ENCODE data around the gene MEG3. TPM values are rescaled to one million over a fixed set of nuclear protein-coding genes. Genes with fewer than 3 reads are reported as not detected.

The MEG3 gene
- total RNA-seq, 1 experiment from 2014 or later = not detected

- no peak for DNase-seq (ENCODE audit: unreplicated experiment)
- intact Hi-C loops (cut with micrococcal nuclease) = no loop called here
- no peak for TF ChIP-seq CTCF (IDR thresholded peaks at IDR 0.05; ENCODE audit: unreplicated experiment)
- H3K27me3 Mint-ChIP-seq (ENCODE audit: insufficient read depth, unreplicated experiment) = peaks cover 24% of the 10 kb centered on the region
- ChIA-PET POLR2A (interaction anchor here (0.6 kb wide), 1 partner anchor 154 kb away, joined by 3 read pairs; no protein-coding TSS in a partner anchor), CTCF (interaction anchor here (0.6 to 0.7 kb wide), 2 partner anchors 9 to 353 kb away, joined by 3 to 4 read pairs; no protein-coding TSS in a partner anchor)
- no TSS peak for BruUV-seq (replicated peaks)
- peaks cover 14% of the 10 kb centered on the region for H3K9me3 Mint-ChIP-seq (ENCODE audit: unreplicated experiment)
- H3K4me3 Mint-ChIP-seq (ENCODE audit: unreplicated experiment) = no peak overlapping the region
- H3K4me1 Mint-ChIP-seq (ENCODE audit: insufficient read depth, unreplicated experiment) = no peaks in the 10 kb centered on the region
- peaks cover 7% of the 10 kb centered on the region for H3K36me3 Mint-ChIP-seq (ENCODE audit: insufficient read depth, unreplicated experiment)
- no peak overlapping the region for H3K27ac Mint-ChIP-seq (ENCODE audit: low read depth, unreplicated experiment)
Observed at GRCh38 chr14:100882026-100882967, 56.4 kb downstream of the MEG3 start.

GRCh38 chr14:100882991-100883788 is 57.3 kb downstream of the MEG3 start:
- peaks cover 14% of the 10 kb centered on the region for H3K9me3 Mint-ChIP-seq (ENCODE audit: unreplicated experiment)
- POLR2A ChIA-PET = interaction anchor here (0.6 kb wide), 1 partner anchor 153 kb away, joined by 3 read pairs; no protein-coding TSS in a partner anchor
- intact Hi-C loops (cut with micrococcal nuclease) = no loop called here
- peaks cover 5% of the 10 kb centered on the region for H3K4me1 Mint-ChIP-seq (ENCODE audit: insufficient read depth, unreplicated experiment)
- no peak for DNase-seq (ENCODE audit: unreplicated experiment)
- peaks cover 7% of the 10 kb centered on the region for H3K36me3 Mint-ChIP-seq (ENCODE audit: insufficient read depth, unreplicated experiment)
- no peak overlapping the region for H3K4me3 Mint-ChIP-seq (ENCODE audit: unreplicated experiment)
- CTCF ChIA-PET = interaction anchor here (0.6 to 0.7 kb wide), 3 partner anchors 8 to 353 kb away, joined by 3 to 4 read pairs (median 3); no protein-coding TSS in a partner anchor
- H3K27ac Mint-ChIP-seq (ENCODE audit: low read depth, unreplicated experiment) = no peak overlapping the region
- peaks cover 32% of the 10 kb centered on the region for H3K27me3 Mint-ChIP-seq (ENCODE audit: insufficient read depth, unreplicated experiment)
- no peak for TF ChIP-seq CTCF (IDR thresholded peaks at IDR 0.05; ENCODE audit: unreplicated experiment)
- no TSS peak for BruUV-seq (replicated peaks)

- intact Hi-C loops (cut with micrococcal nuclease) = no loop called here
- H3K27ac Mint-ChIP-seq (ENCODE audit: low read depth, unreplicated experiment) = no peak overlapping the region
- ChIA-PET CTCF (interaction anchor here (0.6 kb wide), 1 partner anchor 121 kb away, joined by 3 read pairs; no protein-coding TSS in a partner anchor), POLR2A (no interaction called here)
- H3K4me1 Mint-ChIP-seq (ENCODE audit: insufficient read depth, unreplicated experiment) = peaks cover 6% of the 10 kb centered on the region
- no peak for DNase-seq (ENCODE audit: unreplicated experiment)
- H3K9me3 Mint-ChIP-seq (ENCODE audit: unreplicated experiment) = peaks cover 14% of the 10 kb centered on the region
- BruUV-seq (replicated peaks) = no TSS peak
- no peak overlapping the region for H3K4me3 Mint-ChIP-seq (ENCODE audit: unreplicated experiment)
- H3K27me3 Mint-ChIP-seq (ENCODE audit: insufficient read depth, unreplicated experiment) = peaks cover 38% of the 10 kb centered on the region
- no peak for TF ChIP-seq CTCF (IDR thresholded peaks at IDR 0.05; ENCODE audit: unreplicated experiment)
- H3K36me3 Mint-ChIP-seq (ENCODE audit: insufficient read depth, unreplicated experiment) = peaks cover 7% of the 10 kb centered on the region
Observed at GRCh38 chr14:100883789-100884101, 57.8 kb downstream of the MEG3 start.

- Mint-ChIP-seq H3K4me3 (ENCODE audit: unreplicated experiment) (no peak overlapping the region), H3K27ac (ENCODE audit: low read depth, unreplicated experiment) (no peak overlapping the region), H3K4me1 (ENCODE audit: insufficient read depth, unreplicated experiment) (peaks cover 11% of the 10 kb centered on the region), H3K27me3 (ENCODE audit: insufficient read depth, unreplicated experiment) (peaks cover 45% of the 10 kb centered on the region), H3K36me3 (ENCODE audit: insufficient read depth, unreplicated experiment) (peaks cover 7% of the 10 kb centered on the region), H3K9me3 (ENCODE audit: unreplicated experiment) (peaks cover 14% of the 10 kb centered on the region)
- POLR2A ChIA-PET = no interaction called here
- CTCF ChIA-PET = no interaction called here
- no peak for TF ChIP-seq CTCF (IDR thresholded peaks at IDR 0.05; ENCODE audit: unreplicated experiment)
- intact Hi-C loops (cut with micrococcal nuclease) = no loop called here
- BruUV-seq (replicated peaks) = no TSS peak
- DNase-seq (ENCODE audit: unreplicated experiment) = no peak
Observed at GRCh38 chr14:100884456-100884855, 58.5 kb downstream of the MEG3 start.
